ENCODE data around the gene CARM1. TPM values are rescaled to one million over a fixed set of nuclear protein-coding genes. Genes with fewer than 3 reads are reported as not detected.
"Not testable (repeated sequence)": the region's sequence is repeated elsewhere in the genome, so short reads cannot be mapped to it uniquely, and the experiment has no call there.

CARM1 gene
- total RNA-seq, 1 donor from 2014 or later = 86.0 TPM

DNA sequence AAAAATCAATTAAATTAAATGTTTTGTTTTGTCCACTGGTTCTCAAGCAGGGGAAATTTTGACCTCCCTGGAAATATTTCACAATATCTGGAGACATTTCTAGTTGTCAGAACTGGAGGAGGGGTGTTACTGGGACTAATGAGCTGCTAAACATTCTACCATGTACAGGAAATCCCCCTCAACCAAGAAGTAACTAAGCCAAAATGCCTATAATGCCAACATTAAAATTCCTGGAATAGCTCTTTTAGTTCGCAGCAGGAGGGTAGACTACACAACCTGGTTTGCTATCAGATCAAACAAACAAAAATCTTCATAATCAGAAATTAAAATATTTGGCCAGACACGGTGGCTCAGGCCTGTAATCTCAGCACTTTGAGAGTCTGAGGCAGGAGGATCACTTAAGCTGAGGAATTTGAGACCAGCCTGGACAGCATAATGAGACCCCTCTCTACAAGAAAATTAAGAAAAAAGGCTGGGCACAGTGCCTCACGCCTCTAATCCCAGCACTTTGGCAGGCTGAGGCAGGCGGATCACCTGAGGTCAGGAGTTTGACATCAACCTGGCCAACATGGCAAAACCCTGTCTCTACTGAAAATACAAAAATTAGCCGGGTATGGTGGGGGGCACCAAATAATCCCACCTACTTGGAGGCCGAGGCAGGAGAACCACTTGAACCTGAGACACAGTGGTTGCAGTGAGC, 75.8 kb downstream of the CARM1 start:
- Mint-ChIP-seq H3K36me3 (ENCODE audit: insufficient read depth) (no peaks in the 10 kb centered on the region), H3K4me1 (ENCODE audit: low read depth) (peaks cover 5% of the 10 kb centered on the region), H3K27ac (peak overlapping the region; percentile 45), H3K9me3 (ENCODE audit: low read depth) (no peaks in the 10 kb centered on the region), H3K4me3 (ENCODE audit: low read depth) (no peak overlapping the region), H3K27me3 (no peaks in the 10 kb centered on the region)
- TF ChIP-seq, protein P1, sequence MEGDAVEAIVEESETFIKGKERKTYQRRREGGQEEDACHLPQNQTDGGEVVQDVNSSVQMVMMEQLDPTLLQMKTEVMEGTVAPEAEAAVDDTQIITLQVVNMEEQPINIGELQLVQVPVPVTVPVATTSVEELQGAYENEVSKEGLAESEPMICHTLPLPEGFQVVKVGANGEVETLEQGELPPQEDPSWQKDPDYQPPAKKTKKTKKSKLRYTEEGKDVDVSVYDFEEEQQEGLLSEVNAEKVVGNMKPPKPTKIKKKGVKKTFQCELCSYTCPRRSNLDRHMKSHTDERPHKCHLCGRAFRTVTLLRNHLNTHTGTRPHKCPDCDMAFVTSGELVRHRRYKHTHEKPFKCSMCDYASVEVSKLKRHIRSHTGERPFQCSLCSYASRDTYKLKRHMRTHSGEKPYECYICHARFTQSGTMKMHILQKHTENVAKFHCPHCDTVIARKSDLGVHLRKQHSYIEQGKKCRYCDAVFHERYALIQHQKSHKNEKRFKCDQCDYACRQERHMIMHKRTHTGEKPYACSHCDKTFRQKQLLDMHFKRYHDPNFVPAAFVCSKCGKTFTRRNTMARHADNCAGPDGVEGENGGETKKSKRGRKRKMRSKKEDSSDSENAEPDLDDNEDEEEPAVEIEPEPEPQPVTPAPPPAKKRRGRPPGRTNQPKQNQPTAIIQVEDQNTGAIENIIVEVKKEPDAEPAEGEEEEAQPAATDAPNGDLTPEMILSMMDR (IDR thresholded peaks at IDR 0.05; ENCODE audit: unreplicated experiment) = no peak
- DNase-seq (ENCODE audit: low spot score, unreplicated experiment) = no peak

DNA sequence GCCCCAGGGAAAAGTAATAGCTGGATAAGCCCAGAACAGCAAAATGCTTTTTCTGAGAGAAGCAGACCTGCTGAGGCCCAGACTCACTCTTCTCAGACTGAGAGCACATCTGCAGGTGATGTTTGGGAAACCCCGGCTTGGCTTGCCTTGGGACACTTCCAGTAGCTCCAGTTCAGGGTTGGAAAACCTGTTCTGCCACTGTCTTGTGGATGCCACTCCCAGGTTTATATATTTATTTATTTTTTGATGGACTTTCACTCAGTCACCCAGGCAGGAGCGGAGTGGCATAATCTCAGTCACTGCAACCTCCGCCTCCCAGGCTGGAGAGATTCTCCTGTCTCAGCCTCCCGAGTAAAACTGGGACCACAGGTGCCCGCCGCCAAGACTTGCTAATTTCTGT, 81.5 kb downstream of the CARM1 start:
- no peaks in the 10 kb centered on the region for H3K9me3 Mint-ChIP-seq (ENCODE audit: low read depth)
- H3K27me3 Mint-ChIP-seq = no peaks in the 10 kb centered on the region
- no peak for DNase-seq (ENCODE audit: low spot score, unreplicated experiment)
- no peaks in the 10 kb centered on the region for H3K36me3 Mint-ChIP-seq (ENCODE audit: insufficient read depth)
- H3K4me1 Mint-ChIP-seq (ENCODE audit: low read depth) = no peaks in the 10 kb centered on the region
- no peak overlapping the region for H3K27ac Mint-ChIP-seq
- H3K4me3 Mint-ChIP-seq (ENCODE audit: low read depth) = no peak overlapping the region
- TF ChIP-seq, protein P1 (IDR thresholded peaks at IDR 0.05; ENCODE audit: unreplicated experiment) = no peak

DNA sequence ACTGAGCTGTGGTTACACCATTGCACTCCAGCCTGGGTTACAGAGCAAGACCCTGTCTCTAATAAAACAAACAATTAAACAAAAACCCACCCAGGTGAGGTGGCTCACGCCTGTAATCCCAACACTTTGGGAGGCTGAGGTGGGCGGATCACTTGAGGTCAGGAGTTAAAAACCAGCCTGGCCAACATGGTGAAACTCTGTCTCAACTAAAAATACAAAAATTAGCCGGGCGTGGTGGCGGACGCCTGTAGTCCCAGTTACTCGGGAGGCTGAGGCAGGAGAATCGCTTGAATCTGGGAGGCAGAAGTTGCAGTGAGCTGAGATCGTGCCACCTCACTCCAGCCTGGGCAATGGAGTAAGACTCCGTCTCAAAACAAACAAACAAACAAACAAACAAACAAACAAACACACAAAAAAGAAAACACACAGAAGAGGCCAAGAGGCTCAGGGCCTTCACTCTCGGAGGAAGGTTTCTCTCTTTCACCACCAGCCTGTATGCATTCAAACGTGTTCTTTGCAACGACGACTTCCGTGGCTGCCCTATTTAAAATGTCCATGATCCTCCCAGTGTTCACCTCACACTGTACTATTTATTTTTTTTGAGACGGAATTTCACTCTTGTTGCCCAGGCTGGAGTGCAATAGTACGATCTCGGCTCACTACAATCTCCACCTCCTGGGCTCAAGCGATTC, 88.1 kb downstream of the CARM1 start:
- not testable (repeated sequence) for H3K27me3 Mint-ChIP-seq; DNase-seq (ENCODE audit: low spot score, unreplicated experiment); H3K36me3 Mint-ChIP-seq (ENCODE audit: insufficient read depth); H3K9me3 Mint-ChIP-seq (ENCODE audit: low read depth)
- H3K4me1 Mint-ChIP-seq (ENCODE audit: low read depth) = peaks cover 14% of the 10 kb centered on the region
- H3K27ac Mint-ChIP-seq = peak overlapping the region; percentile 98
- peak overlapping the region; percentile 81 for H3K4me3 Mint-ChIP-seq (ENCODE audit: low read depth)

DNA sequence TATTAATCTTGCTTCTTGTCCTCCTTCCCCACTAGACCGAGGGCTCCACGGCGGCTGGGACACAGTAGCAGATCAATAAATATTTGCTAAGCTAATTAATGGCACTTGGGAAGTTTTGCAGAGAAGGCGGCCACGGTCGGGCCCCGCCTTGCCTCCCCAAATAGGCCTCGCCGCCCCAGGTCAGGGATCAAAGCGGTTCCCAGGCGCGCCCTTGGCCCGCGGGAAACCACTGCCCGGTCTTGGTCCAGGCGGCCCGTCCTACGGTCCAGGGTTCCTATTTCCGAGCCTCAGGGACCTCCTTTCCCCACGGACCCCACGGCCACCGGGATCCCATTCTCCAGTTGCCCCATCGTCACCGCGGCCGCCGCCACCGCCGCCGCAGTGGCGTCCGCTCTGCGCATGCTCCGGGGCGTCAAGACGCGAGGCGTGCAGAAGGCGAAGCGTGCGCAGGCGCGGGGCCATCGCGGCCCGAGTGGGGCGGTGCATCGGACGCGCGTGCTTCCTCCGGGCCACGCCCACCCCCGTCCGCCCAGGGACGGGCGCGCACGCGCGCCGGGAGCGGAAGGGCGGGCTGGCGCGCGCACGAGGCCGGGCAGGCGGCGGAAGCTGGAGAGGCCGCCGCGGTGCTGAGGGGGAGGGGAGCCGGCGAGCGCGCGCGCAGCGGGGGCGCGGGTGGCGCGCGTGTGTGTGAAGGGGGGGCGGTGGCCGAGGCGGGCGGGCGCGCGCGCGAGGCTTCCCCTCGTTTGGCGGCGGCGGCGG, 89.1 kb downstream of the CARM1 start, which contains the start of gene SMARCA4:
Gene SMARCA4 (plus strand): TSS at position 717 of the 759 bp plus-strand sequence. CDS start 23,122 bp downstream, outside the sequence.
- TF ChIP-seq, protein P1 (IDR thresholded peaks at IDR 0.05; ENCODE audit: unreplicated experiment) = no peak
- Mint-ChIP-seq H3K4me1 (ENCODE audit: low read depth) (peaks cover 18% of the 10 kb centered on the region), H3K27me3 (no peaks in the 10 kb centered on the region), H3K27ac (peak within 1 kb of the TSS; percentile 98), H3K36me3 (ENCODE audit: insufficient read depth) (peaks cover 4% of the 10 kb centered on the region), H3K4me3 (ENCODE audit: low read depth) (peak within 1 kb of the TSS; percentile 89), H3K9me3 (ENCODE audit: low read depth) (no peaks in the 10 kb centered on the region)
- DNase-seq (ENCODE audit: low spot score, unreplicated experiment) = peak; percentile 99

DNA sequence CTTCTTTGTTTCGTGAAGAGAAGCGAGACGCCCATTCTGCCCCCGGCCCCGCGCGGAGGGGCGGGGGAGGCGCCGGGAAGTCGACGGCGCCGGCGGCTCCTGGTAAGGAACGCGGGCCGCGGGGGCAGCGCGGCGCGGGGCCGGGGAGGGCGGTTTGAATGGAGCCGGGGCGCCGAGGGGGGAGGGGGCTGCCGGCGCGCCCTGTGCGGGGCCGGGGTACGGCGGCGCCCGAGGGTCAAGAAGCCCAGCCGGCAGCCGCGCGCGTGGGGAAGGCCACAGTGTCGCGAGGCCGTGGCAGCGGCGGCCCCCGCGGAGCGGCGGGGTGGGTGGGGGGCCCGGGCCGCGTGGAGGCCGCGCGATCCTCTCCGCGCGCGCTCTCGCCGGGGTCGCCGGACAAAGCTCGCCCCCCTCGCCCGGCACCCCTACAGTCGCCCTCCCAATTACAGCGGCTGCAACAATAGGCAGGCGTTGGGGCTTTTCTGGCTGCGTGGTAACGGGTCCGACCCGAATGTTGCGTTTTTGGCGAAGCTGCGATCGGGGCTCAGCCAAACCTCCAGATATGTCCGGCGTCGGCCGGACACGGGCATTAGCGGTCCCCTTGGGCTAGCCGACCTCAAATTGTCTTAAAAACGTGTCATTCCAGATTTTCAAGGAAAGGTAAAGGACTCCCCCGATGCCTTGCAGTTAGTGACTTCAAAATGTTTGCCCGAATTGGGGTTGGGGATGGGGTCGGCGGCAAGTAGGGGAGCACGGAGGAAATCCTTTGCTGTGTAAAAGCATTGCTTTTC, 89.9 kb downstream of the CARM1 start:
- DNase-seq (ENCODE audit: low spot score, unreplicated experiment) = no peak
- Mint-ChIP-seq H3K36me3 (ENCODE audit: insufficient read depth) (peaks cover 6% of the 10 kb centered on the region), H3K27me3 (no peaks in the 10 kb centered on the region), H3K27ac (peak overlapping the region; percentile 97), H3K9me3 (ENCODE audit: low read depth) (no peaks in the 10 kb centered on the region), H3K4me1 (ENCODE audit: low read depth) (peaks cover 21% of the 10 kb centered on the region), H3K4me3 (ENCODE audit: low read depth) (peak overlapping the region; percentile 89)
- TF ChIP-seq, protein P1 (IDR thresholded peaks at IDR 0.05; ENCODE audit: unreplicated experiment) = no peak

Measured in progenitor cell of endocrine pancreas (in vitro differentiated cells).